Testis (tissue), 3 donors: ENCODE results near the gene EED. TPM values are rescaled to one million over a fixed set of nuclear protein-coding genes. Genes with fewer than 3 reads are reported as not detected.
"Not testable (repeated sequence)": the region's sequence is repeated elsewhere in the genome, so short reads cannot be mapped to it uniquely, and the experiment has no call there.

Source experiments
- DNase-seq: peaks from one replicate; pipeline ENCODE4 v3.0.0-alpha.2; 2019
- H3K27ac ChIP-seq, 2 donors: fragments of 200-600 bp; sonication (generic); one replicate each; pipeline ENCODE4 v1.5.1; 2019
- H3K27me3 ChIP-seq: fragments of 200-600 bp; sonication (generic); one replicate; pipeline ENCODE4 v1.5.1; 2019
- H3K36me3 ChIP-seq: fragments of 200-600 bp; sonication (generic); one replicate; pipeline ENCODE4 v1.5.1; 2017; ENCODE audit warnings: low read depth; ENCODE audit errors: missing control alignments
- H3K4me1 ChIP-seq: fragments of 200-600 bp; sonication (generic); one replicate; pipeline ENCODE4 v1.5.1; 2019
- H3K4me3 ChIP-seq, 2 donors: fragments of 200-600 bp; sonication (generic); one replicate each; pipeline ENCODE4 v1.5.1; 2017 to 2019
- H3K9me3 ChIP-seq: fragments of 200-600 bp; sonication (generic); one replicate; pipeline ENCODE4 v1.5.1; 2017
- CTCF ChIP-seq, 3 experiments: fragments of 450-650 bp in 2 of 3; fragments of 200-600 bp in 1 of 3; sonication (generic) in 1 of 3; IDR thresholded peaks; one replicate each; pipeline ENCODE4 v1.5.1; 2016 to 2019; ENCODE audit warnings: antibody characterized with exemption in 3 of 3, mild to moderate bottlenecking in 2 of 3, moderate library complexity in 1 of 3
- POLR2A ChIP-seq: fragments of 450-650 bp; IDR thresholded peaks from one replicate; pipeline ENCODE4 v1.6.1; 2017; ENCODE audit warnings: antibody characterized with exemption, mild to moderate bottlenecking, moderate library complexity
- WGBS, 2 donors: methylation state at CpG; one replicate each; pipeline ENCODE4 v1.1.5; 2018; 5-methylcytosine and 5-hydroxymethylcytosine counted together
- intact Hi-C: fragments of 100-400 bp; cut with DNase I; formaldehyde crosslinking; loops from one replicate; pipeline ENCODE4 v1.15.1; 2023; ENCODE audit warnings: low total_unique reads
- polyA plus RNA-seq: library from polyadenylated mRNA; stranded (reverse); fragments of 350-450 nt; fragmentation: Illumina TruSeq; extraction: RNeasy Lipid Tissue Mini Kit (QIAGEN cat#74804); gene quantifications from one replicate; pipeline ENCODE4 v1.2.3, GENCODE V29; 2014; ENCODE audit warnings: low read depth, low replicate concordance; ENCODE audit not compliant: insufficient read depth
- total RNA-seq, 2 donors: library from RNA; depleted of rRNA; stranded (reverse); fragments of >200 nt; gene quantifications; one replicate each; pipeline ENCODE4 v1.2.3, GENCODE V29; 2016

Gene EED
- total and polyA plus RNA-seq, 3 donors from 2014 or later: 19.0 to 38.0 (median 29.9) TPM

- H3K27ac ChIP-seq: peak overlapping the region in 1 of 2 donors; percentile 91
- H3K27me3 ChIP-seq: no peaks in the 10 kb centered on the region
- intact Hi-C loops: no loop called here
- 3 to 5% methylated on average over 6 of the region's 6 CpGs for WGBS, 2 donors
- no peak for DNase-seq
- peaks cover 11% of the 10 kb centered on the region for H3K4me1 ChIP-seq
- H3K4me3 ChIP-seq: peak overlapping the region; percentile 69 to 92
- TF ChIP-seq POLR2A (no peak), CTCF (IDR thresholded peaks at IDR 0.05) (no peak)
- H3K9me3 ChIP-seq: no peaks in the 10 kb centered on the region
- no peaks in the 10 kb centered on the region for H3K36me3 ChIP-seq
Measured at GRCh38 chr11:86301742-86302091, 57.2 kb downstream of the EED start.

GRCh38 chr11:86302092-86302793 lies 57.7 kb downstream of the EED start, which contains the start of gene HIKESHI:
HIKESHI (plus strand) TSS chr11:86302240; CDS start chr11:86302449, 209 bp downstream.
- no peaks in the 10 kb centered on the region for H3K36me3 ChIP-seq
- intact Hi-C loops: no loop called here
- H3K4me1 ChIP-seq: peaks cover 11% of the 10 kb centered on the region
- peak within 1 kb of the TSS; percentile 69 to 92 for H3K4me3 ChIP-seq
- WGBS, 2 donors: 0 to 1% methylated on average over 22 to 30 of the region's 30 CpGs
- H3K9me3 ChIP-seq: no peaks in the 10 kb centered on the region
- H3K27me3 ChIP-seq: no peaks in the 10 kb centered on the region
- H3K27ac ChIP-seq: peak within 1 kb of the TSS; percentile 88 to 91
- TF ChIP-seq CTCF (IDR thresholded peaks at IDR 0.05) (no peak), POLR2A (no peak)
- DNase-seq: peak; percentile 100

- WGBS, 2 donors: 56 to 60% methylated on average over 2 of the region's 2 CpGs
- H3K9me3 ChIP-seq: no peaks in the 10 kb centered on the region
Measured at GRCh38 chr11:86303257-86303656, 58.7 kb downstream of the EED start.

GRCh38 chr11:86308710-86309109 lies 64.2 kb downstream of the EED start:
- H3K4me1 ChIP-seq, H3K9me3 ChIP-seq, H3K27me3 ChIP-seq, H3K36me3 ChIP-seq, DNase-seq, intact Hi-C loops, H3K27ac ChIP-seq, H3K4me3 ChIP-seq: not testable (repeated sequence)
- 97 to 98% methylated on average over 4 of the region's 4 CpGs for WGBS, 2 donors

More at GRCh38 chr11:86303257-86303656, 58.7 kb downstream of the EED start:
- H3K27ac ChIP-seq: no peak overlapping the region
- H3K36me3 ChIP-seq: no peaks in the 10 kb centered on the region
- no peaks in the 10 kb centered on the region for H3K27me3 ChIP-seq
- H3K4me3 ChIP-seq: no peak overlapping the region
- H3K4me1 ChIP-seq: peaks cover 11% of the 10 kb centered on the region
- TF ChIP-seq CTCF (IDR thresholded peaks at IDR 0.05): no peak
- TF ChIP-seq POLR2A: no peak
- DNase-seq: no peak
- intact Hi-C loops: no loop called here

- no peak for TF ChIP-seq CTCF (IDR thresholded peaks at IDR 0.05)
- no peak for TF ChIP-seq POLR2A
- Histone ChIP-seq H3K4me1 (no peaks in the 10 kb centered on the region), H3K9me3 (no peaks in the 10 kb centered on the region), H3K27ac (no peak overlapping the region), H3K4me3 (no peak overlapping the region), H3K36me3 (no peaks in the 10 kb centered on the region), H3K27me3 (no peaks in the 10 kb centered on the region)
- 85 to 94% methylated on average over 2 of the region's 2 CpGs for WGBS, 2 donors
- no peak for DNase-seq
- intact Hi-C loops: no loop called here
Measured at GRCh38 chr11:86313793-86314192, 69.2 kb downstream of the EED start.
